ENCODE results near the gene CDC14B.

Gene CDC14B

GRCh38 chr9:96480736-96481135 is 138.9 kb downstream of the CDC14B start:
- DNase-seq, result no peak

GRCh38 chr9:96478829-96479371 is 140.7 kb downstream of the CDC14B start:
- no peak for DNase-seq

- DNase-seq, result no peak
Observed at GRCh38 chr9:96476591-96476990, 143.1 kb downstream of the CDC14B start.

- no peak for DNase-seq
Observed at GRCh38 chr9:96476013-96476412, 143.6 kb downstream of the CDC14B start.

GRCh38 chr9:96467784-96468183 is 151.9 kb downstream of the CDC14B start:
- no peak for DNase-seq

- no peak for DNase-seq
Observed at GRCh38 chr9:96464426-96464825, 155.2 kb downstream of the CDC14B start.

GRCh38 chr9:96462541-96462940 is 157.1 kb downstream of the CDC14B start:
- no peak for DNase-seq

- DNase-seq, result no peak
Observed at GRCh38 chr9:96461336-96461735, 158.3 kb downstream of the CDC14B start.

- DNase-seq, result no peak
Observed at GRCh38 chr9:96460882-96461281, 158.8 kb downstream of the CDC14B start.

- DNase-seq, result no peak
Observed at GRCh38 chr9:96460470-96460869, 159.2 kb downstream of the CDC14B start.

GRCh38 chr9:96459268-96460007 is 160.2 kb downstream of the CDC14B start:
- DNase-seq, result no peak

- DNase-seq, result no peak
Observed at GRCh38 chr9:96458226-96458625, 161.4 kb downstream of the CDC14B start.

GRCh38 chr9:96457266-96457665 is 162.4 kb downstream of the CDC14B start:
- DNase-seq, result no peak

GRCh38 chr9:96453625-96454024 is 166.0 kb downstream of the CDC14B start:
- DNase-seq, result no peak

- DNase-seq, result no peak
Observed at GRCh38 chr9:96450613-96451528, 168.8 kb downstream of the CDC14B start.

Measured in NCI-H2081 treated with DMSO at 0.1 percent for 48 hours (cell line).